GM19467 (cell line): ENCODE data around the gene GOLGA2.
"Not testable (repeated sequence)": the region's sequence is repeated elsewhere in the genome, so short reads cannot be mapped to it uniquely, and the experiment has no call there.

Experiments
- ATAC-seq: cut with Tn5 transposase; IDR thresholded peaks from one replicate; pipeline ENCODE4 v1.9.1; 2021; ENCODE audit warnings: mild to moderate bottlenecking, moderate library complexity; ENCODE audit not compliant: unreplicated experiment

Gene GOLGA2

DNA sequence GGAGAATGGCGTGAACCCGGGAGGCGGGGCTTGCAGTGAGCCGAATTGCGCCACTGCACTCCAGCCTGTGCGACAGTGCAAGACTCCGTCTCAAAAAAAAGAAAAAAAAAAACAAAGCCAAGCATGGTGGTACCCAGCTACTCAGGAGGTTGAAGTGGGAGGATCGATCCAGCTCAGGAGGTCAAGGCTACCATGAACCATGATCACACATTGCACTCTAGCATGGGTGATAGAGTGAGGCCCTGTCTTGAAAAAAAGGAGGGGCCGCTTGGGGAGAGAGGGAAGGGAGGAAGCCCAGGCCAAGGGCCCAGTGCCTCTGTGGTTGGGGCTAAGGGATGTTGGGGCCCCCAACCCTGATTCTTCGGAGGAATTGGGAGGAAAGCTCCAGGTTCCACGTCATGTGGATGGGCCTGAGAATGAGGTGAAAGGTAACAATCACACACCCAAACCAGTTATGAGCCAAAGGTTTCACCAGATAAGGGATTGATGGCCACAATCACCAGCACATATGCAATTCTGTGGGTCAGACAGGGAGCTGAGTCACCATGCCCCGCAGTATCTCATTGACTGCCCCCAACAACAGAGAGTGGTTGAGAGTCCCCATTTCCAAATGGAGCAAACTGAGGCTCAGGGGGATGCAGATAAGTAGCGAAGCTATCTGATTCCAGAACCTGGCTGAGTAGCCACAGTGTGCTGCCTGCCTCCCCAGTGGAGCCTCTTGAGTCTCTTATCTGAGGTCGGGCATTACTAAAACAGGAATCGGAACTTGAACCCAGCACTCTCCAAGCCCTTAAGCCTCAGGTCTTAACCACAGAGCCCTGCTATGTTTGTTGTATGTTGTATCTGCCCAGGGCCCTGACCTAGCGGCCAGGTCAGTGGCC is 20.8 kb upstream of the GOLGA2 start:
- ATAC-seq, result no peak

- no peak for ATAC-seq
Measured at GRCh38 chr9:128294142-128294541, 18.3 kb upstream of the GOLGA2 start.

- no peak for ATAC-seq
Measured at GRCh38 chr9:128293091-128293490, 17.3 kb upstream of the GOLGA2 start.

GRCh38 chr9:128292009-128292408 is 16.2 kb upstream of the GOLGA2 start:
- ATAC-seq, result no peak

- ATAC-seq, result no peak
Measured at GRCh38 chr9:128288273-128289004, 12.6 kb upstream of the GOLGA2 start.

DNA sequence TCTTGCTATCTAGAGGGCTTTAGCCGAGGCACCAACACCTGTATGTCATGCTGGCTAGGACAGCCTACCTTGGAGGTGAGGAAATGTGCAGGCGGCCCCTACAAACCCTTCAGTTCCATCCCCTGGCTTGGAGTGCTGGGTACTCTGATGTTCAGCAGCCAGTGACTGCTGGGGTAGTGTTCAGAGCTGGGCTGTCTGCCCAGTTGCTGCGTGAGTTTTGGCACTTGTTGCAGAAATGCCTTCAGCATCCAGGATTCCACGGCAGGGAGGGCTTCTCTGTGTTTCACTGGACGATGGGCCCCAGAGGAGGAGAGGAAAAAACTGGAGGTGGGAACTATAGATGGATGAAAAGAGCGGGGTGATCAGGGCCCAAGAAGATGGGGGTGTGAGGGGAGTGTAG is 10.6 kb upstream of the GOLGA2 start:
- ATAC-seq, result no peak

DNA sequence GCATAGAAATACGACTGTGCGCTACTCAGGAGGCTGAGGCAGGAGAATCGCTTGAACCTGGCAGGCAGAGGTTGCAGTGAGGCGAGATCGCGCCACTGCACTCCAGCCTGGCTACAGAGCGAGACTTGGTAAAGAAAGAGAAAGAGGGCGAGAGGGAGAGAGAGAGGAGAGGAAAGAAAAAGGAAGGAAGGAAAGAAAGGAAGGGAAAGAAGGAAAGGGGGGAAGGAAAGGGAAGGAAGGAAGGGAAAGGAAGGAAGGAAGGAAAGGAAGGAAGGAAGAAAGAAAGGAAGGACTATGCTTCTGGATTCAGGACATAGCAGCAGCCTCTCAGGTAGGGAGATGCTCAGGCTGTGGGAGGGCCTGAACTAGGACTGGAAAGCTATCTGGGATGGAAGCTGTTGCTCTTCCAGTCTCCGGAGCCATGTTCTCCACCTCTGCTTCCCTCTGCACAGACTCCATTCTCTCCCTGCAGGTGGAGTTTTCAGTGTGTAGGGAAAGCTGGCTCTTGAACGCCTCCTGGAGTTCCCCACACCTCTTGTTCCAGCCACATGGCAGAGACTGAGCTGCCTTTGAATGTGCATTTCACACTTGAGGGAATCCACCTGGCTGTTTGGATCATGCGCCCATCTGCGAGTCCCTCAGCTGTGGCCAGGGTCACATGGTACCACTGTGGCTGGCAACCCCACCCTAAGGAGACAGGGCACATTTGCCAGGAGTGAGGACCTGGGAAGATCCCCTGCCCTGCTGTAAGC is 9.4 kb upstream of the GOLGA2 start:
- ATAC-seq, result no peak

DNA sequence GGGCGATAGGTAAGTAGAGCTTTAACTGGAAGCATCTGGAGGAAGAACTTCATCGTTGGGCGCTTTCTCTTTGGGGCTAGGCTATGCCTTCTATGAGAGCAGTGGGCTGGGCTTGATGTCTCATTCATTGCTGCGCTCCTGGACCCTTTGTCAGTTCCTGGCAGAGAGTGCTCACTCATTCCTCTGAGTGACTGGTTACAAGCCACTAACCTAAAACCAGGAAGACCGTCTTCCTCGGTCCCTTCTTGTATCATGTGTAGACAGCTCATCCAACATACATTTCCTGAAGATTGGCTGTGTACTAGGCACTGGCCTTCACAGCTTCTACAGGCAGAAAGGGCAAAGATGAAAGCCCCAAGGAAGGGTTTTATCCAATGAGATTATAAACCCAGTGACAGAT is 6.7 kb upstream of the GOLGA2 start:
- no peak for ATAC-seq

GRCh38 chr9:128280084-128280622 is 4.3 kb upstream of the GOLGA2 start:
- no peak for ATAC-seq

DNA sequence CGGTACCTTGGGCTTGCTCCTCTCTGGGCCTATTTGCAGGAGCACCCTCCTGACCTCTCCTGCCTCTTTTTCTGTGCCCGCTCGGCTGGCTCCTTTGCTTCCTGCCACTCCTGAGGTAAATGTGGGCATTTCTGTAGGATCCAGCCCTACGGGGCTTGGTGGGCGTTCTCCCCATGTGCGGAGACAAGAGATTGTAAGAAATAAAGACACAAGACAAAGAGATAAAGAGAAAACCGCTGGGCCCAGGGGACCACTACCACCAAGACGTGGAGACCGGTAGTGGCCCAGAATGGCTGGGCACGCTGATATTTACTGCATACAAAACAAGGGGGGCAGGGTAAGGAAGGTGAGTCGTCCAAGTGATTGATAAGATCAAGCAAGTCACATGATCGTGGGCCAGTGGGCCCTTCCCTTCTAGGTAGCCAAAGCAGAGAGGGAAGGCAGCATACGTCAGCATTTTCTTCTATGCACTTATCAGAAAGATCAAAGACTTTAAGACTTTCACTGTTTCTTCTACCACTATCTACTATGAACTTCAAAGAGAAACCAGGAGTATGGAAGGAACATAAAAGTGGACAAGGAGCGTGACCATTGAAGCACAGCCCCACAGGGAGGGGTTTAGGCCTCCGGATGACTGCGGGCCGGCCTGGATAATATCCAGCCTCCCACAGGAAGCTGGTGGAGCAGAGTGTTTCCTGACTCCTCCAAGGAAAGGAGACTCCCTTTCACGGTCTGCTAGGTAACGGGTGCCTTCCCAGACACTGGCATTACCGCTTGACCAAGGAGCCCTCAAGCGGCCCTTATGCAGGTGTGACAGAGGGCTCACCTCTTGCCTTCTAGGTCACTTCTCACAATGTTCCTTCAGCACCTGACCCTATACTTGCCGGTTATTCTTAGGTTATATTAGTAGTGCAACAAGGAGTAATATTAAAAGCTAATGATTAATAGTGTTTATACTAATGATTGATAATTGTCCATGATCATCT is 3.6 kb upstream of the GOLGA2 start:
- not testable (repeated sequence) for ATAC-seq

DNA sequence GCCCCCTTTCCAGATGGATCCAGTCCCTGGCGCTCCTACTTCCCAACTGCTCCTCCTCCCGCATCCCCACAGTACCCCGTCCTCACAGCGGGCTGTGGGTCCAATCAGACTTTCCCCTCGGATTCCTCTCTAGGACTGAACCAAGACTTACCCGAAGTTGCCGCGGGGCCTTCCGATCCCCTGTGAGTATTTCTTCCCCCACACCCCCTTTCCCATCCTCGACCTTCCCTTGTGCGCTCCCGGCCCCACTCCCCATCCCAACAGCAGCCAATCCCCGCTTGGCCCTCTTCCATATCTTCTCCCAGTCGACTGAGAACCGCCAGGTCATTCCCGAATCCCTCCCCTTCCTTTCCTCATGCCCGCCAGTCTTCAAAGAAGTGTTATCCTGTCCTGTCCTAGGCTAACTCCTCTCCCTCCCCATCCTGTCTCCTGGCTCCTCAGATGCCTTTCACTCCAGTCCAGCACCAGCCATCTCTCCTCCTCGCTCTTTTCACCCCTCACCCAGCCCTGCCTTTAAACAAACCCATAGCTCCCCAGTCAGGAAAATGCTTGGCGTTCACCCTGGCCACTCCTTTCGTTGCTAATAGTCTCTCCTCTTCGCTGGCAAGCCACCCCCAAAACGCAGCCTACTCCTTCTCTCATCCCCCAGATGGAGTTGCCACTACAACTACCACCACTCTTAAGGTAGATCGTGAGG is 915 bp upstream of the GOLGA2 start:
- no peak for ATAC-seq

GRCh38 chr9:128276008-128276573 is 284 bp upstream of the GOLGA2 start, which contains the start of gene SWI5:
Gene SWI5, plus strand, starts transcription at chr9:128276276.
- peak; percentile 85 for ATAC-seq

GRCh38 chr9:128274245-128274644 is 1.6 kb downstream of the GOLGA2 start:
- no peak for ATAC-seq

DNA sequence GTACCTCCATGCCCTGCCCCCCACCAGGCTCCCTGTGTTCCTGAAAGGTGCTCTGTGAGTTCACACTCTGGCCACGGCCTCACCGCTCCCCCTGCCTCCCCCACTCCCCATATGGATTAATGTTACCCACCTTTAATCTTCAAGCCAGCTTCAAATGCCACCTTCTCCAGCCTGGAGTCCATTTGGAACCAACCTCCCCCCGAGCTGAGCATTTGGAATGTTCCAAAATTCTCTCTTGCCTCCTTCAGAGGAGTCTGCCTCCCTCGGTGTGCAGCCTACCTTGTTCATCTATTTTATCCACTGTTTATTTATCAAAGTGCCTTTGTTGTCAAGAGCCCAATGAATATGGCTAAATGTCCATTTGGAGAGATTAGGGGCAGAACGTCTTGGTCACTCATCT is 4.3 kb downstream of the GOLGA2 start:
- no peak for ATAC-seq

DNA sequence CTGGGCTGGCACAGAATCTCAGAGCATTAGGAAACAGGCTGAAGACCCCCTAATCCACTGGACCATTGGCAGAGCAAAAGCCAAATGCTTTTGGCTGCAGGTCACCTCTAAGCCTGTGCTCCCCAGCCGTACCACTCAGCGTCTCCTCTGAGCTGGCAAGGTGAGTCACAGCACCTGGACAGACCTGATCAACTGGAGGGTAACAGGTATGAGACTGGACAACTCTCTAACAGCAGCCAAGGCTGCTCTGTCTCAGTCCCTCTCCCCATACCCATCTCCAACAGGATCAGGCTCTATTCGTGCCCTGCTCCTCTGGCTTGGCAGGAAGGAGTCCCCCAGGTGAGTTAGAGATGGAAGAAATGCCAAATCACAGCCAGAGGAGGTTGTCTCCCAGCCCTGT is 4.7 kb downstream of the GOLGA2 start:
- ATAC-seq, result no peak

DNA sequence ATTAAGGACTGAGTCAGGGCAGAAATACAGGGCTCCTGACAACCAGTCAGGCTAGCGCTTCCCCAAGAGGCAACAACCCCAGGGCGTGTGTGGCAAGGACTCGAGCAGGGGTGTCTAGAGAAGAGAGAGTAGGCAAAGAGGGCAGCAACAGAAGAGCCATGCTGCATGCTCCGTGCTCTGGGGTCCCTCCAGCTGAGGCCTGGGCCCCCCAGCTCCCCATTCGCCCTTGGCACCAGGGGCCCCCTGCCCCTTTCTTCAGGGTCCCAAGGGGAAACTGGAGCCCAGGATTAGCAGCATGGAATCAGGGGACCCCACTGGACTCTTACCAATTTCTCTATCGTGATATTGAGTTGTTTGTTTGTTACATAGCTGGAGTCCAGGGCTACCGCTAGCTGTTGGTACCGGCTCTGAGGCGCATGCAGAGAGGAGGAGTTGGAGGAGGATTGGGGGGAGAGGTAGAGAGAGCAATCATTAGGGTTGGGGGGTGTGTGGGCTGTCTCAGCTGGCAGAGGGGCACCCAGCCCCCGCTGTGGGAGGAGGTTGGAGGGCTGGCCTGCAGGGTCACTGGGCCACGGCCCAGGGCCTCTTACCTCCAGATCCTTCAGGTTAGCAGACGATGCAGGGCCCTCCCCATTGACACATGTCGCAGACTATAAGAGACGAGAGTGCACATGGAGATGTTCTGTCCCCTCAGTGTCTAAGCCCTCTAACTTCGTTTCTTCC is 8.8 kb downstream of the GOLGA2 start:
- ATAC-seq, result no peak

GRCh38 chr9:128265348-128265847 is 10.4 kb downstream of the GOLGA2 start:
- no peak for ATAC-seq

DNA sequence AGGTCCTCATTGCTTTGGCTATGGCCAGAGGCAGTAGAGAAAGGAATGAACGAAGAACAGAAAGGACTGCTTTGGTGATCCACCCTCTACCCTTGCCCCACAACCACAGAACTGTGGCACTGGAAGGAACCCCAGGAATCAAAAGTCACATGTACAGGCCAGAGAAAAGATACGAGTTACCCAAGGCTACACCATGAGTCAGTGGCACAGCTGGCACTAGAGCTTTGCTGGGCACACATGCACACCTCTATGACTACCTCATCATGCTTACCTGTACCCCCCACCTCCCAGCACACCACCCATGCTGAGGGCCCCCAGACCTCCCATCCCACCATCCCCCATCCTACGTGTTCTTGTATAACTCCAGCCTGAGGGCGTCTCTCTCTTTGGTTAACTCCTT is 13.1 kb downstream of the GOLGA2 start:
- no peak for ATAC-seq
